Measurements from ENCODE around the gene SBNO1.

DNA sequence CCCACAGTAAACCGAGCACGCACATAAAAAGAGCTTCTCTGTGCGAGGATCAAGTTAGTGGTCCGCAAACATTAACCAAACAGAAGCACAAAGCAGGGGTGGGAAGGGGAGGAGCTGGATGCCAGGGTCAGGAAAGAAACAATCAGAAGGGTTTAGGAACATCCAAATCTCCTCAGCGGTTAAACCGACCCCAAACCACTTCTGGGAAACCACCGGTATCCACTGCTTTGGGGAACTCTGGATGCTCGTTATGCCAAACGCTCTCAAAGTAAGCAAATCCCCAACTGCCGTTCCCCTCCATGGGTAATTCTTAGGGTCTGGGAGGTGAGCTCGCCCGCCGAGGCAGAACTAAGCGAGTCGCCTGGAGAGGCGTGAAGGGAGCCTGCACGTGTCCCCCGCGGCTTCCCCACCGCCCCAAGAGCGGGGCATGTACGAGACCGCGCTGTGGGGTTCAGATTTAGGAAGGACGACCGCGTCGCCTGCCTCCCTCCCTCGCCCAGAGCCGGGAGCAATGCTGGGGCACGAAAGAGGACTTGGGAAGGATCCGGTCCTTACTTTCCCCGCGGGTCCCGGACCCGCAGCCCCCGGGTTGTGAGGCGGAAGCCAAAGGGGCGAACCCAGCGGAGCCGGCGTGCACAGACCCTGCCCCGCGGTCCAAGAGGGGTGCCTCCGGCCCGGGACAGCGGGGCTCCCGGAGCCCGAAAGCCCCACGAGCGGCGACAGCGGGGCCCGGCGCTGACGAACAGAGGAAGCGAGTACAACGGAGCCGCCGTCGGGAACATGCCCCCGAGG lies 711 bp downstream of the SBNO1 start:
- peak; percentile 11 for TF ChIP-seq POLR2A (IDR thresholded peaks at IDR 0.05; ENCODE audit: low read length)
- no peak for TF ChIP-seq GATA1 (IDR thresholded peaks at IDR 0.05; ENCODE audit: low read depth, low read length)

Data from erythroblast (primary cell).